Stomach smooth muscle (tissue), 2 donors: ENCODE measurements around the gene BMPER.

Source experiments
- H3K27ac ChIP-seq: one replicate; pipeline ENCODE4 v1.7.0; 2013; ENCODE audit warnings: mild to moderate bottlenecking, low read length, inconsistent platforms
- H3K27me3 ChIP-seq, 2 donors: one replicate each; pipeline ENCODE4 v1.7.0; 2013; ENCODE audit warnings: low read length in 2 of 2; ENCODE audit not compliant: insufficient read depth in 2 of 2, control insufficient read depth in 1 of 2
- H3K36me3 ChIP-seq, 2 donors: one replicate each; pipeline ENCODE4 v1.7.0; 2013; ENCODE audit warnings: low read length in 2 of 2; ENCODE audit not compliant: control insufficient read depth in 2 of 2, insufficient read depth in 2 of 2
- H3K4me1 ChIP-seq: one replicate; pipeline ENCODE4 v1.7.0; 2013; ENCODE audit warnings: low read length; ENCODE audit not compliant: control insufficient read depth, insufficient read depth
- H3K4me3 ChIP-seq, 2 donors: one replicate each; pipeline ENCODE4 v1.7.0; 2013; ENCODE audit warnings: low read length in 2 of 2
- H3K9ac ChIP-seq, 2 donors: one replicate each; pipeline ENCODE4 v1.7.0; 2013; ENCODE audit warnings: low read length in 2 of 2, mild to moderate bottlenecking in 1 of 2
- H3K9me3 ChIP-seq, 2 donors: one replicate each; pipeline ENCODE4 v1.7.0; 2013; ENCODE audit warnings: low read length in 2 of 2; ENCODE audit not compliant: control insufficient read depth in 2 of 2
- donor health status: healthy.
- donor health status: Pancreatic carcinoma.

The BMPER gene

GRCh38 chr7:33968591-33968990 is 63.3 kb downstream of the BMPER start:
- H3K9ac ChIP-seq = no peak overlapping the region
- no peaks in the 10 kb centered on the region for H3K27me3 ChIP-seq
- H3K4me3 ChIP-seq = no peak overlapping the region
- no peaks in the 10 kb centered on the region for H3K4me1 ChIP-seq
- H3K9me3 ChIP-seq = no peaks in the 10 kb centered on the region
- H3K27ac ChIP-seq = no peak overlapping the region
- H3K36me3 ChIP-seq = peaks cover 4 to 16% of the 10 kb centered on the region in 2 donors

GRCh38 chr7:33970536-33970935 is 65.2 kb downstream of the BMPER start:
- H3K27ac ChIP-seq = no peak overlapping the region
- peaks cover 4 to 26% of the 10 kb centered on the region in 2 donors for H3K36me3 ChIP-seq
- no peaks in the 10 kb centered on the region for H3K27me3 ChIP-seq
- no peaks in the 10 kb centered on the region for H3K9me3 ChIP-seq
- no peak overlapping the region for H3K4me3 ChIP-seq
- H3K9ac ChIP-seq = no peak overlapping the region
- no peaks in the 10 kb centered on the region for H3K4me1 ChIP-seq

- no peak overlapping the region for H3K4me3 ChIP-seq
- no peak overlapping the region for H3K27ac ChIP-seq
- no peaks in the 10 kb centered on the region for H3K9me3 ChIP-seq
- no peaks in the 10 kb centered on the region for H3K27me3 ChIP-seq
- no peak overlapping the region for H3K9ac ChIP-seq
- H3K36me3 ChIP-seq = peaks cover 4 to 26% of the 10 kb centered on the region in 2 donors
- no peaks in the 10 kb centered on the region for H3K4me1 ChIP-seq
Observed at GRCh38 chr7:33971106-33971505, 65.8 kb downstream of the BMPER start.

- Histone ChIP-seq H3K27ac (no peak overlapping the region), H3K9me3 (no peaks in the 10 kb centered on the region), H3K4me3 (no peak overlapping the region), H3K27me3 (no peaks in the 10 kb centered on the region), H3K4me1 (no peaks in the 10 kb centered on the region), H3K9ac (no peak overlapping the region), H3K36me3 (peaks cover 6 to 30% of the 10 kb centered on the region in 2 donors)
Observed at GRCh38 chr7:33973231-33974015, 68.1 kb downstream of the BMPER start.

- no peak overlapping the region for H3K4me3 ChIP-seq
- H3K9ac ChIP-seq = no peak overlapping the region
- H3K36me3 ChIP-seq = peaks cover 3 to 14% of the 10 kb centered on the region in 2 donors
- no peaks in the 10 kb centered on the region for H3K27me3 ChIP-seq
- H3K4me1 ChIP-seq = peaks cover 6% of the 10 kb centered on the region
- no peak overlapping the region for H3K27ac ChIP-seq
- no peaks in the 10 kb centered on the region for H3K9me3 ChIP-seq
Observed at GRCh38 chr7:33979300-33979806, 74.0 kb downstream of the BMPER start.

- Histone ChIP-seq H3K27me3 (no peaks in the 10 kb centered on the region), H3K4me3 (no peak overlapping the region), H3K9ac (no peak overlapping the region), H3K4me1 (peaks cover 6% of the 10 kb centered on the region), H3K27ac (no peak overlapping the region), H3K36me3 (peaks cover 3 to 9% of the 10 kb centered on the region in 2 donors), H3K9me3 (no peaks in the 10 kb centered on the region)
Observed at GRCh38 chr7:33979807-33980355, 74.5 kb downstream of the BMPER start.

DNA sequence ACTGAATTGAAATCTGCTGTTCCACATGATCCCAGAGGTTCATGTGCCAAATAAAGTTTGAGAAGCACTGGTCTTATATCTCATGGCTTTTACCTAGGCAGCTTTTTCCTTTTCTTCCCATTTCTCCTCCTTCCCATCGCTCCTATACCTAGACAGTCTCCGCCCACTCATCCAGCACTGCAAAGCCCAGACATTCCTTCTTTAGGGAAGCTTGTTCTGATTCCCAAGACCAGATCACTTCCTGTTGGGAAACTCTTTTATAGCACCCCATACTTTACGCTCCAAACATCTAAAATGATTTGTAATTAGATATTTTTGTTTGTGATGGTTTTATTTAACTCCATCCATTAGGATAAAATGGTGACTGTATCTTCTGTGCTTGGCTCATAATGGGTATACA is 75.9 kb downstream of the BMPER start:
- Histone ChIP-seq H3K9me3 (no peaks in the 10 kb centered on the region), H3K9ac (no peak overlapping the region), H3K27ac (no peak overlapping the region), H3K27me3 (no peaks in the 10 kb centered on the region), H3K36me3 (peaks cover 3 to 5% of the 10 kb centered on the region in 2 donors), H3K4me1 (peaks cover 6% of the 10 kb centered on the region), H3K4me3 (no peak overlapping the region)

DNA sequence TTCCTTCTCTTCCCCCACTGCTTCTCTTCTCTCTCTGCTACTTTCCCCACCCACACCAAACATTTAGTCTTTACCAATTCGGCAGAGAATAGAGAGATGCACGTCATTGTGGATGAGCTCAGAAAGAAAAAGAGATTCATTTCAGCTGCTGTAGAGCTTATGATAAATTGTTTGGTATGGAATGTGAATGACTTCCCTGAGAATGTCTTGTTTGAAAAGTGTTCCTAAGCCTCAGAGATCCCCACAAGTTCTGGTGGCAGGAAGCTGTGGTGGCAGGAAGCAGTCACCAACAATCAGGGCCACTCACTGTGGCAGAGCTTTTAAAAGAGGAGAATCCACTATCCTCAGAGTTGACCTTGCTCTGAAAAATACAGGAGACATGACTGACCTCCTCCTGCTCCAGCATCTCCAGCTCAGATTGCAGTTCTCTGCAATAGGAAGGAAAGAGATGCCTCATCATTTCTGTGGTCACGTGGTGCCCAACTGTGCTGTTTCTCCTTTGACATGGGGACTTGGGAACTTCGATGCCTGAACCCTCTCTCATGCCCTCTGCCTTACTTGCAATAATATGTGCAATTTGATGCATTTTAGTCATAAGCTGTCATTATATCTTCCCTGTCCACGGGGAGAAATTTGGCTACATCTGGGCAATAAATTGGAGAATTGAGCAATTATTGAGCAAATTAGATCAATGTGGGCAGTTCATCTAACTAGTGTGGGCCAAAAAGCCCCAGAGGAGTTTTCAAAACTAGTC is 76.5 kb downstream of the BMPER start:
- no peaks in the 10 kb centered on the region for H3K27me3 ChIP-seq
- H3K4me3 ChIP-seq = no peak overlapping the region
- peaks cover 3 to 5% of the 10 kb centered on the region in 2 donors for H3K36me3 ChIP-seq
- no peak overlapping the region for H3K9ac ChIP-seq
- no peaks in the 10 kb centered on the region for H3K9me3 ChIP-seq
- peaks cover 6% of the 10 kb centered on the region for H3K4me1 ChIP-seq
- H3K27ac ChIP-seq = no peak overlapping the region

DNA sequence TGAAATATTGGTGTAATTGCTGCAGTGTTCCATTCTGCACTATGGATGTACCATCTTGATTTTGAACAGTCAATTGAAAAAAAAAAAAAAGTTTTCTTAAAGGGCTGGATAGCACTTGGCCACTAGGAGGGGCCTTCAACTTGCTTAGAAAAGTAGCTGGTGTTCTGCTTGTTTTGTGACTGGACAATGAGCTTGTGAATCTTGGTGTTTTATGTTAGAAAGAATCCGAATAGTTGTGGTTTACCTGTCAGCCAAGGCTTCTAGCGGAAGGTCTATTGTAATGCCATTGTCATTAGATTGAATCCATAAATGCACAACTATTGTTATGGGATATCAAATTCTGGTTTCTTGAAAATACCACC is 77.1 kb downstream of the BMPER start:
- no peak overlapping the region for H3K9ac ChIP-seq
- H3K36me3 ChIP-seq = peaks cover 3% of the 10 kb centered on the region in 2 donors
- H3K9me3 ChIP-seq = no peaks in the 10 kb centered on the region
- H3K4me1 ChIP-seq = peaks cover 6% of the 10 kb centered on the region
- no peak overlapping the region for H3K27ac ChIP-seq
- H3K4me3 ChIP-seq = no peak overlapping the region
- H3K27me3 ChIP-seq = no peaks in the 10 kb centered on the region

DNA sequence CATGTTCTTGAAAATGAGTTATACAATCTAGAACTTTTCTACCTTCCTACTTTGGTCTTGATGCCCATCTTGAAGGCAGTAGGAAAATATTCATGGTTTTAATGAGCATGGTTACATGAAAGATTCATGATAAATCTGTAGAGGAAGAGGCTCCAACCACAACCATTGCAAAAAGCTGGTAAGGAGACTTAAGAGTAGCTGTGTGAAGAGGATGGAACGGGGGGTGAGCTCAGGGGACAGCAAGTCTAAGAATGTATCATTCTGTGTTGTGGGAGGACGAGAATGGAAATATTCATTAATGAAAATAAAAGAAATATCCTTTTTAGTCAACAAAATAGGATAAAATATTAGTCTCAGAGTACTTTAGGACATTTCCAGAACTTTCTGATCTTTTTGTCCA is 81.1 kb downstream of the BMPER start:
- H3K27ac ChIP-seq = no peak overlapping the region
- no peaks in the 10 kb centered on the region for H3K27me3 ChIP-seq
- H3K9ac ChIP-seq = no peak overlapping the region
- H3K9me3 ChIP-seq = no peaks in the 10 kb centered on the region
- no peaks in the 10 kb centered on the region for H3K36me3 ChIP-seq
- H3K4me1 ChIP-seq = no peaks in the 10 kb centered on the region
- H3K4me3 ChIP-seq = no peak overlapping the region
